GM19463 (cell line): Measurements from ENCODE around the gene KDM3B.
"Not testable (repeated sequence)": the region's sequence is repeated elsewhere in the genome, so short reads cannot be mapped to it uniquely, and the experiment has no call there.

Experiments used
- ATAC-seq: cut with Tn5 transposase; IDR thresholded peaks from one replicate; pipeline ENCODE4 v1.9.1; 2021; ENCODE audit warnings: mild to moderate bottlenecking, moderate library complexity; ENCODE audit not compliant: unreplicated experiment

The KDM3B gene

DNA sequence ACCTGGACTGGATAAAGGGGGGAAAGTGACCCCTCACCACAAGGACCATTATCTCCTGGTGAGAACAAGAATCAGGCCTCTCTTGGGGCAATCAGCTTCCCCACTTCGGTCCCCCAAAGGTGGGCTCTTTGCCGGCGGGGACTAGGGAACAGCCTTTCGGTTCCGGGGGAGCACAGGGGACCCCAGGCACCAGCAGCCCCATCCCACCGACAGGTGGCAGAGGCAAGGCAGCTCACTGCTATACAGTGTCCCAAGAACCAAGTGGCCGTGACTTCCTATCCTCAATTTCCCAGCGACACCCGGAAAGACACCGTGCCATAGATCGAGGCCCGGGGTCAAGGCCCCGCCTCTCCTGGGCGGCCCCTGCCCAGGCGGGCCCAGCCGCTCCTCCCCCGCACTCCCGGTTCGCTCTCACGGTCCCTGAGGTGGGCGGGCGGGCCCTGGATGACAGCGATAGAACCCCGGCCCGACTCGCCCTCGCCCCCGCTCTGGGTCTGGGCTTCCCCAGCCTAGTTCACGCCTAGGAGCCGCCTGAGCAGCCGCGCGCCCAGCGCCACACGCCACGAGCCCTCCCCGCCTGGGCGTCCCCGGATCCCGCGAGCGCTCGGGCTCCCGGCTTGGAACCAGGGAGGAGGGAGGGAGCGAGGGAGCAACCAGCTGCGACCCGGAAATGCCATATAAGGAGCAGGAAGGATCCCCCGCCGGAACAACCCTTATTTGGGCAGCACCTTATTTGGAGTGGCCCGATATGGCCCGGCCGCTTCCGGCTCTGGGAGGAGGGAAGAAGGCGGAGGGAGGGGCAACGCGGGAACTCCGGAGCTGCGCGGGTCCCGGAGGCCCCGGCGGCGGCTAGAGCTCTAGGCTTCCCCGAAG is 112.1 kb downstream of the KDM3B start:
- peak; percentile 70 for ATAC-seq

DNA sequence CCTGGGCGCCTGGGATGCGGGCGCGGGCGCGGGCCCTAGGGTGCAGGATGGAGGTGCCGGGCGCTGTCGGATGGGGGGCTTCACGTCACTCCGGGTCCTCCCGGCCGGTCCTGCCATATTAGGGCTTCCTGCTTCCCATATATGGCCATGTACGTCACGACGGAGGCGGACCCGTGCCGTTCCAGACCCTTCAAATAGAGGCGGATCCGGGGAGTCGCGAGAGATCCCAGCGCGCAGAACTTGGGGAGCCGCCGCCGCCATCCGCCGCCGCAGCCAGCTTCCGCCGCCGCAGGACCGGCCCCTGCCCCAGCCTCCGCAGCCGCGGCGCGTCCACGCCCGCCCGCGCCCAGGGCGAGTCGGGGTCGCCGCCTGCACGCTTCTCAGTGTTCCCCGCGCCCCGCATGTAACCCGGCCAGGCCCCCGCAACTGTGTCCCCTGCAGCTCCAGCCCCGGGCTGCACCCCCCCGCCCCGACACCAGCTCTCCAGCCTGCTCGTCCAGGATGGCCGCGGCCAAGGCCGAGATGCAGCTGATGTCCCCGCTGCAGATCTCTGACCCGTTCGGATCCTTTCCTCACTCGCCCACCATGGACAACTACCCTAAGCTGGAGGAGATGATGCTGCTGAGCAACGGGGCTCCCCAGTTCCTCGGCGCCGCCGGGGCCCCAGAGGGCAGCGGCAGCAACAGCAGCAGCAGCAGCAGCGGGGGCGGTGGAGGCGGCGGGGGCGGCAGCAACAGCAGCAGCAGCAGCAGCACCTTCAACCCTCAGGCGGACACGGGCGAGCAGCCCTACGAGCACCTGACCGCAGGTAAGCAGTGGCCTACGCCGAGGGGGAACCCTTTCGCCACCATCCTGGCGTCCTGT is 113.0 kb downstream of the KDM3B start, which contains the start of gene EGR1:
Gene EGR1, plus strand, starts transcription at position 219 of the 864 bp plus-strand sequence. Its CDS starts 283 bp downstream, at position 502.
- ATAC-seq: peak; percentile 47

DNA sequence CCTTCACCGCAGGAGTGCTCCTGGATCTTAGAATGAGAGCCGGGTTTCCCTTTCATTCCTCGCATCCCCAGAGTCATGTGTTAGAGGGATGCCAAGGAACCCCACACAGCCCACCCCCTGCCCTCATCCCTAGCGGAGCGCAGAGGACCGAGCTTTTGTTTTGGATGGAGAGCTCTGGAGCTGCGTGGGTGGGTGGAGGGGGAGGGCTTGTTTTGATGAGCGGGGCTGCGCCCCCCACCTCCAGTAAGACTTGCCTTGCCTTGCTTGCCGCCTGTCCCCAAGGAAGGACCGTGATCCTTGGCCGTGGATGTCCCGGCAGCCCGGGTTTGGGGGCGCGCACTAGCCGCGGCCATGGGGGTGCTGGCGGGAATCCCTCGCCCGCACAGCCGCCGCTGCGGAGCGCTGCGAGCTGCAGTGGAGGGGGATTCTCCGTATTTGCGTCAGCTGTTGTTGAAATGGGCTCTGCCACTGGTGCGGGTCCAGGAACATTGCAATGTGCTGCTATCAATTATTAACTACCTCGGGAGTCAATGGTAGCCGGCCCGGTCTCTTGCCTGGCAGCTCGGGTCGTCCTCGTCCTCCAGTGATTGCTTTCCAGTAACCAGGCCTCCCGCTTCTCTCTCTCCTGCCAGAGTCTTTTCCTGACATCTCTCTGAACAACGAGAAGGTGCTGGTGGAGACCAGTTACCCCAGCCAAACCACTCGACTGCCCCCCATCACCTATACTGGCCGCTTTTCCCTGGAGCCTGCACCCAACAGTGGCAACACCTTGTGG is 113.8 kb downstream of the KDM3B start:
- no peak for ATAC-seq

DNA sequence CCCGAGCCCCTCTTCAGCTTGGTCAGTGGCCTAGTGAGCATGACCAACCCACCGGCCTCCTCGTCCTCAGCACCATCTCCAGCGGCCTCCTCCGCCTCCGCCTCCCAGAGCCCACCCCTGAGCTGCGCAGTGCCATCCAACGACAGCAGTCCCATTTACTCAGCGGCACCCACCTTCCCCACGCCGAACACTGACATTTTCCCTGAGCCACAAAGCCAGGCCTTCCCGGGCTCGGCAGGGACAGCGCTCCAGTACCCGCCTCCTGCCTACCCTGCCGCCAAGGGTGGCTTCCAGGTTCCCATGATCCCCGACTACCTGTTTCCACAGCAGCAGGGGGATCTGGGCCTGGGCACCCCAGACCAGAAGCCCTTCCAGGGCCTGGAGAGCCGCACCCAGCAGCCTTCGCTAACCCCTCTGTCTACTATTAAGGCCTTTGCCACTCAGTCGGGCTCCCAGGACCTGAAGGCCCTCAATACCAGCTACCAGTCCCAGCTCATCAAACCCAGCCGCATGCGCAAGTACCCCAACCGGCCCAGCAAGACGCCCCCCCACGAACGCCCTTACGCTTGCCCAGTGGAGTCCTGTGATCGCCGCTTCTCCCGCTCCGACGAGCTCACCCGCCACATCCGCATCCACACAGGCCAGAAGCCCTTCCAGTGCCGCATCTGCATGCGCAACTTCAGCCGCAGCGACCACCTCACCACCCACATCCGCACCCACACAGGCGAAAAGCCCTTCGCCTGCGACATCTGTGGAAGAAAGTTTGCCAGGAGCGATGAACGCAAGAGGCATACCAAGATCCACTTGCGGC is 114.6 kb downstream of the KDM3B start:
- ATAC-seq: no peak

DNA sequence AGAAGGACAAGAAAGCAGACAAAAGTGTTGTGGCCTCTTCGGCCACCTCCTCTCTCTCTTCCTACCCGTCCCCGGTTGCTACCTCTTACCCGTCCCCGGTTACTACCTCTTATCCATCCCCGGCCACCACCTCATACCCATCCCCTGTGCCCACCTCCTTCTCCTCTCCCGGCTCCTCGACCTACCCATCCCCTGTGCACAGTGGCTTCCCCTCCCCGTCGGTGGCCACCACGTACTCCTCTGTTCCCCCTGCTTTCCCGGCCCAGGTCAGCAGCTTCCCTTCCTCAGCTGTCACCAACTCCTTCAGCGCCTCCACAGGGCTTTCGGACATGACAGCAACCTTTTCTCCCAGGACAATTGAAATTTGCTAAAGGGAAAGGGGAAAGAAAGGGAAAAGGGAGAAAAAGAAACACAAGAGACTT is 115.2 kb downstream of the KDM3B start:
- ATAC-seq: no peak

DNA sequence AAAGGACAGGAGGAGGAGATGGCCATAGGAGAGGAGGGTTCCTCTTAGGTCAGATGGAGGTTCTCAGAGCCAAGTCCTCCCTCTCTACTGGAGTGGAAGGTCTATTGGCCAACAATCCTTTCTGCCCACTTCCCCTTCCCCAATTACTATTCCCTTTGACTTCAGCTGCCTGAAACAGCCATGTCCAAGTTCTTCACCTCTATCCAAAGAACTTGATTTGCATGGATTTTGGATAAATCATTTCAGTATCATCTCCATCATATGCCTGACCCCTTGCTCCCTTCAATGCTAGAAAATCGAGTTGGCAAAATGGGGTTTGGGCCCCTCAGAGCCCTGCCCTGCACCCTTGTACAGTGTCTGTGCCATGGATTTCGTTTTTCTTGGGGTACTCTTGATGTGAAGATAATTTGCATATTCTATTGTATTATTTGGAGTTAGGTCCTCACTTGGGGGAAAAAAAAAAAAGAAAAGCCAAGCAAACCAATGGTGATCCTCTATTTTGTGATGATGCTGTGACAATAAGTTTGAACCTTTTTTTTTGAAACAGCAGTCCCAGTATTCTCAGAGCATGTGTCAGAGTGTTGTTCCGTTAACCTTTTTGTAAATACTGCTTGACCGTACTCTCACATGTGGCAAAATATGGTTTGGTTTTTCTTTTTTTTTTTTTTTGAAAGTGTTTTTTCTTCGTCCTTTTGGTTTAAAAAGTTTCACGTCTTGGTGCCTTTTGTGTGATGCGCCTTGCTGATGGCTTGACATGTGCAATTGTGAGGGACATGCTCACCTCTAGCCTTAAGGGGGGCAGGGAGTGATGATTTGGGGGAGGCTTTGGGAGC is 115.9 kb downstream of the KDM3B start:
- ATAC-seq: no peak

DNA sequence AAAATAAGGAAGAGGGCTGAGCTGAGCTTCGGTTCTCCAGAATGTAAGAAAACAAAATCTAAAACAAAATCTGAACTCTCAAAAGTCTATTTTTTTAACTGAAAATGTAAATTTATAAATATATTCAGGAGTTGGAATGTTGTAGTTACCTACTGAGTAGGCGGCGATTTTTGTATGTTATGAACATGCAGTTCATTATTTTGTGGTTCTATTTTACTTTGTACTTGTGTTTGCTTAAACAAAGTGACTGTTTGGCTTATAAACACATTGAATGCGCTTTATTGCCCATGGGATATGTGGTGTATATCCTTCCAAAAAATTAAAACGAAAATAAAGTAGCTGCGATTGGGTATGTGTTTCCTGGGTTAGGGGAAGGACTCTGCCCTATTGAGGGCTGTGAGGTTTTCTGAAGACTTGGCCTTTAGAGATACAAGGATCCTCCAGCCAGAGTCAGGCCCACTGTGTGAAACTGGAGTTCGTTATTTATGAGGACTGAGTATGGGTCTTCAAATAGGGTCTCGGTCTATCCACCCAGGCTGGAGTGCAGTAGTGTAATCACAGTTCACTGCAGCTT is 116.6 kb downstream of the KDM3B start:
- no peak for ATAC-seq

DNA sequence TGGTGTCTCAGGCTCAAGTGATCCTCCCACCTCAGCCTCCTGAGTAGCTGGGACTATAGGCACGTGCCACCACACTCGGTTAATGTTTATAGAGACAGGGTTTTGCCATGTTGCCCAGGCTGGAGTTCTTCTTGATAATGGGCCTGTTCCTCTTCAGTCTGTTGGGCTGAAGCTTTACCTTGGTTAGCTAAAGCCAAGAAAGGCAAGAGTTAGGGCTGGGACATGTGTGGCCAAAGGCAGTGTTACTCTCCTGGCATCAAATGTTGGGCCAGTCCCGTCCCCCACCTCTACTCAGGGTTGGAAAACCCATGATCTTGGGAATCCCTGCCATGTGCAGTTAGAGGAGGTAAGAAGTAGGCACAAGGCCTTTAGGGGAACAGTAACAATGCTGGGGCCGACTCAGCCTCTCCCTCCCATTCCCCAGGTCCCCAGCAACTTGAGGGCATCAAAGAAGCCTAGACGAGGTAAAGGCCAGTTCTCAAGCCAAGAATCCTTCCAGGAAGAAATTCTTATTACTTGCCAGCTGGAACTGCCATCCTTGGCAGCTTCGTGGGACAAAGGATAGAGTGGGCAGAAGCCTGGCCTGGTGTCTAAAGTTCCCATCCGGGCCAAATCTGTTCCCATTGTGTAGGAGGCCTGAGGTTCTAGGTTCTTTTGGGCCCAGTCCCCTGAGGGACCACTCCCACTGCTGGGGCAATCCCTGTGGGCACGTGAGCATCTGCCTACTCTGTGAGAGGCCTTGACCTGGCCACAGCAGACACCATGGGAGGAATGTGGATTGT is 117.2 kb downstream of the KDM3B start:
- no peak for ATAC-seq

DNA sequence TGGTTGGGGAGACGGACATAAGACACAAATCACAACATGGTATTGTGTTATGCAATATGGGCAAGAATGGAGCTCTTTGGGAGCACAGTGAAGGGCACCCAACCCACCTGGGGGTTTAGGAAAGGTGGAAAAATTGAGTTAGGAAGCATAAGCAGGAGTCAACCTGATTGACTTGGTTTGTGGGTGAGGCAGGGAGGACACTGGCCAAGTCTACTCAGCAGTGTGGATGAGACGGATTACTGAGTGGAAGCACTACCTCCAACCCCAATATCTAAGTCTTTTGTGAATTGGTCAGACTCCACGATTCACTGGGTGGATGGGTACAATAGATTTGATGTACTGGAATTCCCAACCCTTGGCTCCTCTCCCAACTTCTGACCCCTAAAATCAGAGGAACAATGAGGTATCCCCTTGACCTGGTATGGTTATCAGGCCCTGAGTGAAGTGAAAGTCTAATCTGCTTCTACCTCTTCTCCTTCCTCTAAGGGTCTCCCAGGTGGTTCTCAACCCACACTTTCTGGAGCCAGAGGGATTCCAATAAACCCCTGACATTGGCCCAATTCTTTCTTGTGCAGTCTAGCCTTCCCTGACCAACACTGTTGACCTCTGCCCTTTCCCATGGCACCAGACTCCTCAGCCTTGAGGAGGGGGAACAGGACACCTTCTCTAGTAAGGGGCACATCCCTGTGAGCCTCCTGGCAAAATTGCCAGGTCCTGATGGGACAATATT is 118.0 kb downstream of the KDM3B start:
- ATAC-seq: no peak

DNA sequence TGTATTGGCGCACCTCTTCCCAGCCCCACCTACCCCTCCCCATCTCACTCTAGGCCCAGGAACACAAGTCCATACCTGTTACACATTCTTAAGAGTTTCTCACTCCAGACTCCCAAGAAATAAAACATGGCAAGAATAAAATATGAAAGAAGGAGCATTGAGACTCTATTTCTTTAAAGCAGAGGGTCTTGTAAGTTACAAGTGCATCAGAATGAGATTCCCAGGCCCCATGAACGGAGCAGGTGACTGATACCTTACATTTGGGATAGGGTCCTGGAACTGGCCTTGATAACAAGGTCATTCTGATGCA is 118.5 kb downstream of the KDM3B start:
- no peak for ATAC-seq

DNA sequence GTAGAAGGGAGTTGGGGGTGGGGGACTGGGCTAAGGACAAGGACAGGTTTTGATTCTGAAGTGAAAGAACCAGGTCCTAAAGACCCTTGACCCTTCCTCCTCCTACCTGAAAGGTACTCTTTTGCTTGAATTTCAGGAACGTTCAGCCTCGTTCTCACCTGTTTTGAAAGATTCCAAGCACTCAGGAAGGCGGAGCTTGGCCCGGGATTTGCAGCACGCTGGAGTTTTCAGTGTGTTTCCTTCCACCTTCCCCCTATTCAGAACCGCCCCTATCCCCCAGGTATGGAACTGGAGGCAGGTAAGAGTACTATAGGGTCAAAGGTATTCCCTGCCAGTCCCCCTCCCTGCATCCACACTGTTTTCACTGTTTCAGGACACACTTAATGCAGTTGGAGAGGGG is 119.9 kb downstream of the KDM3B start:
- ATAC-seq: no peak

DNA sequence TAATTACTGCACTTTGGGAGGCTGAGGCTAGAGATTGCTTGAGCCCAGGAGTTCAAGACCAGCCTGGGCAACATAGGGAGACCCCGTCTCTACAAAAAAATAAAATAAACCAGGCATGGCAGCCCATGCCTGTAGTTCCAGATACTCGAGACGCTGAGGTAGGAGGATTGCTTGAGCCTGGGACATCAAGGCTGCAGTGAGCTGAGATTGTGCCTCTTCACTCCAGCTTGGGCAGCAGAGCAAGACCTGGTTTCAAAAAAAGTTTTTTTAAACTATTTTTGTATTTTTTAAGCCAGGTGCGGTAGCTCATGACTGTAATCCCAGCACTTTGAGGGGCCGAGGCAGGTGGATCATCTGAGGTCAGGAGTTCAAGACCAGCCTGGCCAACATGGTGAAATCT is 120.7 kb downstream of the KDM3B start:
- ATAC-seq: not testable (repeated sequence)

DNA sequence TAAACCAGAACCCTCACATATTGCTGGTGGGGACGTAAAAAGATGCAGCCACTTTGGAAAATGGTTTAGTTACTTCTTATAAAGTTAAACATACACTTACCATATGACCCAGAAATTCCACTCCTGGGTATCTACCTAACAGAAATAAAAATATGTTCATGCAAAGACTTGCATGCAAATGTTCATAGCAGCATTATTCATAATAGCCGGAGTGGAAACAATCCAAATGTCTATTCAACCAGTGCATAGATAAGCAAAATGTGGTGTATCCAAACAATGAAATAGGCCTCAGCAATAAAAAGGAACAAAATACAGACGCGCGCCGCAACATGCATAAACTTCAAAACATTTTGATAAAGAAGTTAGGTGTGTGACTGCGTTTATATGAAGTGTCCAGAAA is 124.4 kb downstream of the KDM3B start:
- no peak for ATAC-seq

DNA sequence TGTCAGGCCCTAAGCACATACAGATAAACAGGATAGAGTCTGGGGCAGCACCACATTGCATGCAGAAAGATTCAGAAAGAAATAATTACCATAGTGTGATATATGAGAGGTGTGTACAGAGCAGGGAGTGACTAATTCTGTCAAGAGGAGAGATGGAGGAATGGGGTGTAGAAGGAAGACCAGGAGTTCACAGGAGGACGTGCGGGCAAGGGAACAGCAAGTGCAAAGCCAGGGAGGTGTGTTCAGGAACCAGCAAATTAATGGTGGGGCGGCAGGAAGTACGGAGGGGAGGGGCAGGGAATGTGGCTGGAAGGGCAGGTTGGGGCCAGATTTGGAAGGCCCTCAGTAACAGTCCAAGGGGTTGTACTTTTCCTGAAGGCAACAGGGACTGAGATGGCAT is 130.2 kb downstream of the KDM3B start:
- no peak for ATAC-seq
